Body of pancreas (tissue), 4 donors: ENCODE data around the gene COL1A2.

Experiments used
- CTCF ChIP-seq, 7 experiments: fragments of 450-650 bp in 4 of 7; fragments of 200-600 bp in 3 of 7; sonication (generic) in 3 of 7; IDR thresholded peaks; one replicate each; pipeline ENCODE4 v1.5.1; 2016 to 2019; ENCODE audit warnings: antibody characterized with exemption in 7 of 7
- POLR2A ChIP-seq, 3 donors: fragments of 450-650 bp; IDR thresholded peaks; one replicate each; pipeline ENCODE4 v1.6.1; 2016; ENCODE audit warnings: antibody characterized with exemption in 3 of 3, mild to moderate bottlenecking in 2 of 3

DNA sequence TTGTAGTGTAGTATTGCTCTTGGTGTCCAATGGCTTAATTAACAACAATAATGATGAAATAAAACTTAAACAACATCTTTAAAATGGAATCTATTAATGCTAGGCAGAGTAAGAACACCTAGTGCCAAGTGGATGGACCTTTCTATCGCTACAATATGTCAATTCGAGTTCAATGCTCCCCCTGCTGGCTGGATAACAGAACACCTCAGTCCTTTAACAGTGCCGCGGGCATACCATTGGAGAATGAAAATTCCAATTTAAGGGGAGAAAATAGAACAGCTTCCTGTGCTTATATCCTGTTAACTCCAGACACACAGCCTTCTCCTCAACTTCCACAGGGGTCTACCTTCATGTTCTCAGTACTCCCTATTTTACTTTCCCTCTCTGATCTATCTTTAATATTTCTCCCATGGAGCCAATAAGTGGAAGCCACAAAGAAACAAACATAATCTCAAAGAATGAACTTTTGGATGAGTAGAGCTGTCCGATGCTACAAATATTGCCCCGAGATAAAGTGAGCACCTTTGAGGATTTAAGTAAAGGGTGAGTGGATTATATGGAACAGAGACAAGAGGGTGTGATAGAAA is 41.4 kb downstream of the COL1A2 start:
- TF ChIP-seq POLR2A (IDR thresholded peaks at IDR 0.05) (no peak), CTCF (IDR thresholded peaks at IDR 0.05) (peak; percentile 35 to 82 (median 74))
